ENCODE data around the gene PKD2L2. TPM values are rescaled to one million over a fixed set of nuclear protein-coding genes. Genes with fewer than 3 reads are reported as not detected.
A peak's percentile ranks its signal among the peaks of the same experiment; 100 is the strongest.
"Not testable (repeated sequence)": the region's sequence is repeated elsewhere in the genome, so short reads cannot be mapped to it uniquely, and the experiment has no call there.

The PKD2L2 gene
- total RNA-seq (ENCODE audit: insufficient read depth, low replicate concordance) = 2.4 TPM

- peak; percentile 88 for DNase-seq (ENCODE audit: low spot score)
Measured at GRCh38 chr5:137888863-137889759, at the start of gene PKD2L2. Gene PKD2L2, plus strand, starts transcription at chr5:137889457. Its CDS starts 35 bp downstream, at chr5:137889492.

GRCh38 chr5:137842296-137842695 is 47.0 kb upstream of the PKD2L2 start:
- no peak for DNase-seq (ENCODE audit: low spot score)

GRCh38 chr5:137843676-137844299 is 45.5 kb upstream of the PKD2L2 start:
- DNase-seq (ENCODE audit: low spot score) = peak; percentile 64

- peak; percentile 86 for DNase-seq (ENCODE audit: low spot score)
Measured at GRCh38 chr5:137845472-137845871, 43.8 kb upstream of the PKD2L2 start.

GRCh38 chr5:137847687-137848086 is 41.6 kb upstream of the PKD2L2 start:
- no peak for DNase-seq (ENCODE audit: low spot score)

GRCh38 chr5:137853165-137853564 is 36.1 kb upstream of the PKD2L2 start:
- not testable (repeated sequence) for DNase-seq (ENCODE audit: low spot score)

- DNase-seq (ENCODE audit: low spot score) = no peak
Measured at GRCh38 chr5:137856201-137856600, 33.1 kb upstream of the PKD2L2 start.

- no peak for DNase-seq (ENCODE audit: low spot score)
Measured at GRCh38 chr5:137856916-137857862, 32.1 kb upstream of the PKD2L2 start.

GRCh38 chr5:137858223-137858916 is 30.9 kb upstream of the PKD2L2 start:
- DNase-seq (ENCODE audit: low spot score) = peak; percentile 11

- DNase-seq (ENCODE audit: low spot score) = no peak
Measured at GRCh38 chr5:137858954-137859353, 30.3 kb upstream of the PKD2L2 start.

GRCh38 chr5:137862251-137862650 is 27.0 kb upstream of the PKD2L2 start:
- no peak for DNase-seq (ENCODE audit: low spot score)

- not testable (repeated sequence) for DNase-seq (ENCODE audit: low spot score)
Measured at GRCh38 chr5:137863653-137864052, 25.6 kb upstream of the PKD2L2 start.

- no peak for DNase-seq (ENCODE audit: low spot score)
Measured at GRCh38 chr5:137866541-137867388, 22.5 kb upstream of the PKD2L2 start.

- DNase-seq (ENCODE audit: low spot score) = no peak
Measured at GRCh38 chr5:137867664-137868063, 21.6 kb upstream of the PKD2L2 start, which contains the start of gene MYOT. Gene MYOT, plus strand, starts transcription at chr5:137867860. Its CDS starts 2,792 bp downstream, at chr5:137870652.

GRCh38 chr5:137870647-137871339 is 18.5 kb upstream of the PKD2L2 start:
- no peak for DNase-seq (ENCODE audit: low spot score)

GRCh38 chr5:137871571-137871970 is 17.7 kb upstream of the PKD2L2 start:
- no peak for DNase-seq (ENCODE audit: low spot score)

- peak; percentile 40 for DNase-seq (ENCODE audit: low spot score)
Measured at GRCh38 chr5:137872466-137872865, 16.8 kb upstream of the PKD2L2 start.

GRCh38 chr5:137876101-137876500 is 13.2 kb upstream of the PKD2L2 start:
- DNase-seq (ENCODE audit: low spot score) = no peak

- DNase-seq (ENCODE audit: low spot score) = no peak
Measured at GRCh38 chr5:137880313-137880712, 8.9 kb upstream of the PKD2L2 start.

Measured in umbilical cord (tissue), 2 donors.